NCI-H524 (cell line): ENCODE data around the gene FRMD6.

Experiments used
- DNase-seq, 2 experiments: peaks; one replicate each; lab custom pipeline; 2025; lab: John Stamatoyannopoulos, UW

The FRMD6 gene

DNA sequence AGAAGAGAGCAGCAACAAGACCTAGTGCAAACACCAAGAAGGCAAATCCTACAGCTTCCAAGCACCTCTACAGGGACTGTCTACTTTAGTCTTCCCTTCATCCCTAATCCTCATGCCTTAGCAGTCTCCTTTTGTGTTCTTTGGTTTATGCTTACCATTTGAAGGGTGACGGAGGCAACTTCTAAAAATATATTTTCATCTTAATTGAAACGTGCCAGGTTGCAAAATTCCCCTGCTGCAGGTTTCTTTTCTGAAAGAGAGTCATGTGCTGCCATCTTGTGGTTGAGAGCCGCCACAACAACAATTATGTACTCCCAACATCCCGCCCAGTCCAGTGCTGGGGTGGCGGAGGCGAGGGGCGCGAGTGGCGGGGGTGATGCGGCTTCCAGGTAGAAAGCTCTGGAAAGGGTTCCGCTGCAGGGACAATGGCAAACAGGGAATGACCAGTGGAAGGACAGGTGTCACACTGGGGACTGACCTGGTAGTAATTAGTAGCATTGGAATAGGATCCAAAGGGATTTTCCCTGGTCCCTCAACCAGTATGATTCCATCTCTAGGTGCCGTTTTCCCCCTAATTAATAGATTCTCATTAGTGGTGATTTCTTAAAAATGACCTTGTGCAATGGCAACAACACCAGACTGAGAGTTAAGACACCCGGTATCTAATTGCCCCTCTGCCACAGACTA is 128.4 kb downstream of the FRMD6 start:
- DNase-seq: peak; percentile 78 to 82
